Uterus (tissue), 2 donors: Measurements from ENCODE around the gene MFAP5.

Source experiments
- POLR2A ChIP-seq, 2 donors: fragments of 450-650 bp; IDR thresholded peaks; one replicate each; pipeline ENCODE4 v1.6.1; 2016; ENCODE audit warnings: antibody characterized with exemption in 2 of 2, mild to moderate bottlenecking in 1 of 2, moderate library complexity in 1 of 2
- TF ChIP-seq, protein P1 (sequence below), 4 experiments: fragments of 200-600 bp in 2 of 4; fragments of 450-650 bp in 2 of 4; sonication (generic) in 2 of 4; IDR thresholded peaks; one replicate each; pipeline ENCODE4 v1.5.1; 2016 to 2019; ENCODE audit warnings: antibody characterized with exemption in 4 of 4, mild to moderate bottlenecking in 2 of 4, moderate library complexity in 1 of 4

DNA sequence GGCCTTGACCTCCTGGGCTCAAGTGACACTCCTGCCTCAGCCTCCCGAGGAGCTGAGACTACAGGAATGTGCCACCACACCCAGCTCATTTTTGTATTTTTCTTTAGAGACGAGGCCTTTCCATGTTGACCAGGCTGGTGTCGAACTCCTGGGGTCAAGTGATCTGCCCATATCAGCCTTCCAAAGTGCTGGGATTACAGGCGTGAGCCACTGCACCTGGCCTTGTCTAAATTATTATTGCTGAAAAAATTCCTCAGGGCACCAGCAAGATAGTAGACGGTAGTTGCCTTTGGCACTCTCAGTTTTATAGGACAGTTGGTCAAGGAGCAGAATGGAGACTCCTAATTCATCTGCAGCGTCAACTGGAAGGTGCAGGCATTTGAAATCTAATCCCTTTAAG, 47.4 kb downstream of the MFAP5 start:
- TF ChIP-seq, protein P1, sequence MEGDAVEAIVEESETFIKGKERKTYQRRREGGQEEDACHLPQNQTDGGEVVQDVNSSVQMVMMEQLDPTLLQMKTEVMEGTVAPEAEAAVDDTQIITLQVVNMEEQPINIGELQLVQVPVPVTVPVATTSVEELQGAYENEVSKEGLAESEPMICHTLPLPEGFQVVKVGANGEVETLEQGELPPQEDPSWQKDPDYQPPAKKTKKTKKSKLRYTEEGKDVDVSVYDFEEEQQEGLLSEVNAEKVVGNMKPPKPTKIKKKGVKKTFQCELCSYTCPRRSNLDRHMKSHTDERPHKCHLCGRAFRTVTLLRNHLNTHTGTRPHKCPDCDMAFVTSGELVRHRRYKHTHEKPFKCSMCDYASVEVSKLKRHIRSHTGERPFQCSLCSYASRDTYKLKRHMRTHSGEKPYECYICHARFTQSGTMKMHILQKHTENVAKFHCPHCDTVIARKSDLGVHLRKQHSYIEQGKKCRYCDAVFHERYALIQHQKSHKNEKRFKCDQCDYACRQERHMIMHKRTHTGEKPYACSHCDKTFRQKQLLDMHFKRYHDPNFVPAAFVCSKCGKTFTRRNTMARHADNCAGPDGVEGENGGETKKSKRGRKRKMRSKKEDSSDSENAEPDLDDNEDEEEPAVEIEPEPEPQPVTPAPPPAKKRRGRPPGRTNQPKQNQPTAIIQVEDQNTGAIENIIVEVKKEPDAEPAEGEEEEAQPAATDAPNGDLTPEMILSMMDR (IDR thresholded peaks at IDR 0.05): no peak
- no peak for TF ChIP-seq POLR2A (IDR thresholded peaks at IDR 0.05)
